ENCODE data around the gene ADCYAP1R1.

DNA sequence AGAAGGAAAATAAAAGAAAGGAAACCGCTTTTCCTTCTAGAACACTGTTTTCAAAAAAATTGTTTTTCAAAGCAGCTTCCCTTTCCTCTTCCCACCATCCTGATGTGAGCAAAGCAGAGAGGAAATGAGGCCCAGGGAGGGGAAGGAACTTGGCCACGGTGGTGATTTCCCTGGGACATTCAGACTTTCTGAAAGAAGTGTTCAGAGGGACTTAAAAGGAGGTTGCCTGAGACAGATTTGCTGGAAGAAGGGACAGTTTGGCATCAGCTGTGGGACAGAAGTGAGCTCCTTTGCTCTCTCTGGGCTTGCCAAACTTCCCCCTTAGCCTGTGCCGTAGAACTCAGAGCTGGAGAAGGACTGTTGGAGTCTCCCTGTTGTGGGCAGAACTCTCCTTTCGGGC is 30.3 kb downstream of the ADCYAP1R1 start:
- TF ChIP-seq POLR2A (IDR thresholded peaks at IDR 0.05; ENCODE audit: borderline replicate concordance, extremely low read depth, insufficient read depth, insufficient read length) = no peak
- TF ChIP-seq YY1 (IDR thresholded peaks at IDR 0.05; ENCODE audit: extremely low read depth, insufficient replicate concordance, low read depth, low read length) = no peak
- TF ChIP-seq, protein P1, sequence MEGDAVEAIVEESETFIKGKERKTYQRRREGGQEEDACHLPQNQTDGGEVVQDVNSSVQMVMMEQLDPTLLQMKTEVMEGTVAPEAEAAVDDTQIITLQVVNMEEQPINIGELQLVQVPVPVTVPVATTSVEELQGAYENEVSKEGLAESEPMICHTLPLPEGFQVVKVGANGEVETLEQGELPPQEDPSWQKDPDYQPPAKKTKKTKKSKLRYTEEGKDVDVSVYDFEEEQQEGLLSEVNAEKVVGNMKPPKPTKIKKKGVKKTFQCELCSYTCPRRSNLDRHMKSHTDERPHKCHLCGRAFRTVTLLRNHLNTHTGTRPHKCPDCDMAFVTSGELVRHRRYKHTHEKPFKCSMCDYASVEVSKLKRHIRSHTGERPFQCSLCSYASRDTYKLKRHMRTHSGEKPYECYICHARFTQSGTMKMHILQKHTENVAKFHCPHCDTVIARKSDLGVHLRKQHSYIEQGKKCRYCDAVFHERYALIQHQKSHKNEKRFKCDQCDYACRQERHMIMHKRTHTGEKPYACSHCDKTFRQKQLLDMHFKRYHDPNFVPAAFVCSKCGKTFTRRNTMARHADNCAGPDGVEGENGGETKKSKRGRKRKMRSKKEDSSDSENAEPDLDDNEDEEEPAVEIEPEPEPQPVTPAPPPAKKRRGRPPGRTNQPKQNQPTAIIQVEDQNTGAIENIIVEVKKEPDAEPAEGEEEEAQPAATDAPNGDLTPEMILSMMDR (IDR thresholded peaks at IDR 0.05 in 2 of 3, conservative IDR thresholded peaks at IDR 0.05 in 1 of 3; ENCODE audit: borderline replicate concordance in 1 of 3, insufficient read depth in 1 of 3, low read depth in 2 of 3, low read length in 2 of 3) = no peak
- TF ChIP-seq EZH2 (IDR thresholded peaks at IDR 0.05) = no peak
- no peak for TF ChIP-seq CEBPB (IDR thresholded peaks at IDR 0.05; ENCODE audit: low read depth)
- TF ChIP-seq POLR2AphosphoS5 (IDR thresholded peaks at IDR 0.05; ENCODE audit: low read depth, low read length) = no peak
- TF ChIP-seq TCF7L2 (IDR thresholded peaks at IDR 0.05; ENCODE audit: borderline replicate concordance, extremely low read depth, insufficient read depth, insufficient read length) = no peak
- TF ChIP-seq EZH2phosphoT487 (IDR thresholded peaks at IDR 0.05; ENCODE audit: borderline replicate concordance) = no peak
- TF ChIP-seq, protein P2, sequence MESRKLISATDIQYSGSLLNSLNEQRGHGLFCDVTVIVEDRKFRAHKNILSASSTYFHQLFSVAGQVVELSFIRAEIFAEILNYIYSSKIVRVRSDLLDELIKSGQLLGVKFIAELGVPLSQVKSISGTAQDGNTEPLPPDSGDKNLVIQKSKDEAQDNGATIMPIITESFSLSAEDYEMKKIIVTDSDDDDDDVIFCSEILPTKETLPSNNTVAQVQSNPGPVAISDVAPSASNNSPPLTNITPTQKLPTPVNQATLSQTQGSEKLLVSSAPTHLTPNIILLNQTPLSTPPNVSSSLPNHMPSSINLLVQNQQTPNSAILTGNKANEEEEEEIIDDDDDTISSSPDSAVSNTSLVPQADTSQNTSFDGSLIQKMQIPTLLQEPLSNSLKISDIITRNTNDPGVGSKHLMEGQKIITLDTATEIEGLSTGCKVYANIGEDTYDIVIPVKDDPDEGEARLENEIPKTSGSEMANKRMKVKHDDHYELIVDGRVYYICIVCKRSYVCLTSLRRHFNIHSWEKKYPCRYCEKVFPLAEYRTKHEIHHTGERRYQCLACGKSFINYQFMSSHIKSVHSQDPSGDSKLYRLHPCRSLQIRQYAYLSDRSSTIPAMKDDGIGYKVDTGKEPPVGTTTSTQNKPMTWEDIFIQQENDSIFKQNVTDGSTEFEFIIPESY (IDR thresholded peaks at IDR 0.05; ENCODE audit: extremely low read depth, insufficient replicate concordance, low read length) = no peak

Data from HCT116 (cell line).